Central memory CD8-positive, alpha-beta T cell (primary cell): ENCODE data around the gene FAM217B.

Experiments
- ATAC-seq: fragments of 150-1000 bp; cut with Tn5 transposase; replicated peaks from 2 replicates; pipeline ENCODE4 v1.10.0; 2022; ENCODE audit warnings: mild to moderate bottlenecking, moderate FRiP score, moderate number of reproducible peaks; ENCODE audit not compliant: poor library complexity, severe bottlenecking; ENCODE audit errors: extremely low read depth
- DNase-seq, 2 donors: peaks; one replicate each; pipeline ENCODE4 v3.0.0; 2021; ENCODE audit warnings: low spot score in 2 of 2
- H3K27ac Mint-ChIP-seq: one replicate; pipeline ENCODE4 v1.8.0; 2022; ENCODE audit warnings: low read depth, mild to moderate bottlenecking, moderate library complexity, mixed read lengths
- H3K27me3 Mint-ChIP-seq: one replicate; pipeline ENCODE4 v1.8.0; 2022; ENCODE audit warnings: mixed read lengths
- H3K36me3 Mint-ChIP-seq: one replicate; pipeline ENCODE4 v1.8.0; 2022; ENCODE audit warnings: mild to moderate bottlenecking, moderate library complexity, mixed read lengths; ENCODE audit not compliant: insufficient read depth
- H3K4me1 Mint-ChIP-seq: one replicate; pipeline ENCODE4 v1.8.0; 2022; ENCODE audit warnings: mixed read lengths
- H3K4me3 Mint-ChIP-seq: one replicate; pipeline ENCODE4 v1.8.0; 2022; ENCODE audit warnings: mild to moderate bottlenecking, moderate library complexity, mixed read lengths
- H3K9me3 Mint-ChIP-seq: one replicate; pipeline ENCODE4 v1.8.0; 2022; ENCODE audit warnings: mixed read lengths

Gene FAM217B, protein sequence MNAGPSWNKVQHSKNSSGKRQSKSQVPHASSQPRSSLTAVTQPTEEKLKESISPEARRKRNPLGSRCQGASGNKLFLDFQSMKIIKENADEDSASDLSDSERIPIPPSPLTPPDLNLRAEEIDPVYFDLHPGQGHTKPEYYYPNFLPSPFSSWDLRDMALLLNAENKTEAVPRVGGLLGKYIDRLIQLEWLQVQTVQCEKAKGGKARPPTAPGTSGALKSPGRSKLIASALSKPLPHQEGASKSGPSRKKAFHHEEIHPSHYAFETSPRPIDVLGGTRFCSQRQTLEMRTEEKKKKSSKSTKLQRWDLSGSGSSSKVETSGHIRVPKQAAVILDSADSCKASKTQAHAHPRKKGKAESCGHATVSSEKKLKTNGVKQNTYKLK

DNA sequence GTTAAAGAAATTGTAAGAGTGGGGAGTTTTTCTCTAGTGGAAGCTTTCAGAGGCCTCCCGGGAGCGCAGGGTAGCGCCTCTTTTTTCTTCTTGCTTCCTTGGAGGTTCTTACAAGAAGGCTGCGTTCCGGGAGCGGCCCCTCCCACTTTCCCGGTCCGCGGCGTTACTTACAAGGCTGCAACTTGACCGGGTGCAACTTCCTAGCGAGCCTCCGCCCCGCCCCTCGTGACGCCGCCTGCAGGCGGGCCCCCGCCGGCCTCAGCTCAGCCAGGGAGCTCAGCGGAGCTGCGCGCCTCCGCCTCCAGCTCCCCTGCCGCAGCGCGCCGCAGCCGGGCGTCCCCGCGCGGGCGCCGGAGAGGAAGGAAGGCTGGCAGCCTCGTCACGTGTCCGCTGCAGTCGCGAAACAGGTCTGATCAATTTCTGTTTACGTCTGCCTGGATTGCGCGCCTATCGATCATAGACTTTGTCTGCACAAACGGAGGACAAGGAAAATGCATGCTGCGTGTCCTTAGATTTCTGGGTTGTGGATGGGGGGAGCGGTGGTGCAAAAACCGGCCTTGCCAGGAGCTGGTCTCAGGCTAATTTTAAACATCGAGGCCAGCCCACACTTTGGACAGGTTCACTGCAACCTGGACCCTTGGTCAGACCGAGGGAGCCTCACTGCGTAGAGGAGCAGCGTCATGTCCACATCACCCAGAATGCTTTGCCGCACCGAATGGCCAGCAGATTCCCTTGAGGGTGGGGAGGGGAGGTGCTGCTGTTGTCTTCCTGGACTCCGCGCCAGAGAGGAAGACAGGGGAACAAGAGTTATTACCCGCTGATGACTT is at the start of gene FAM217B, which contains the start of gene PPP1R3D:
TSS of gene FAM217B (plus strand) at position 261 of the 827 bp plus-strand sequence. CDS start 3,555 bp downstream, outside the sequence.
TSS of gene PPP1R3D (minus strand) at position 177 of the 827 bp plus-strand sequence. CDS start 374 bp downstream, outside the sequence.
- ATAC-seq (peak; percentile 99), DNase-seq (peak; percentile 79 to 82)
- Mint-ChIP-seq H3K27ac (peak within 1 kb of the TSS; percentile 96), H3K4me1 (peaks cover 22% of the 10 kb centered on the region), H3K4me3 (peak within 1 kb of the TSS; percentile 98), H3K36me3 (peaks cover 24% of the 10 kb centered on the region), H3K9me3 (no peaks in the 10 kb centered on the region), H3K27me3 (no peaks in the 10 kb centered on the region)

DNA sequence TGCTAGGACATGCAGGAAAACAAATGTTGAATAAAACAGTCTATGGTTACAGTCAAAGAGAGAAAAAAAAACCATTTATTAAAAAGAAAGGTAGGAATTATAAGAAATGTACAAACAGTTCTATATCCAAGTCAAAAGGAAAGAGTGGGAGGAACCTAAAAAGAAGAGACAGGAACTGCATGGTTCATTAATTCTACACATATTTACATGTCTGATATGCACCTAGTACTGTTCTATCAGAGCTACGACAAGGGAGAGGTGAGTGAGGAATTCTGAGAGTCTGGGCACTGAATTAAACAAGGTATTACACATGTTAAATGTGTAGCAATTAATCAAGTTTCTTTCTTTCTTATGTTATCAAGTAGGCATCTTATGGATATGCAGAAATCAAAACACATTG is 48.6 kb upstream of the FAM217B start:
- ATAC-seq = no peak

DNA sequence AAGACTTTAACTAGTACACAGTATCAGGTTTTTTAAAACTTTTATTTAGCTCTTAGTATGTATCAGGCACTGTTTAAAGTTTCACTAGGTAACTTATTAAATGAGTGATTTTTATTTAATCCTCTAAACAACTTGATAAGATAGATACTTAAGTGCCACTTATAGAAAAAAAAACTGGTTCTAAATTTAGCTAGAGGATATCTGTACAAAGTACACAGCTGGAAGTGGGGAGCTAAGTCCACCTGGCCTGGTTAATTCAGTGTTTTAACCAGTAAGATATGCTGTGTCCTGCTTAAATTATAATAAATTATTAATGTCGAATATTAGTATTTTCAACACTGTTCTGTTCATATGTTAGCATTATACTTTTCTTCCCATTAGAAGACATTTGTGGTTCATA is 44.3 kb upstream of the FAM217B start:
- peaks cover 2% of the 10 kb centered on the region for H3K36me3 Mint-ChIP-seq
- no peak overlapping the region for H3K4me3 Mint-ChIP-seq
- H3K9me3 Mint-ChIP-seq = no peaks in the 10 kb centered on the region
- no peak overlapping the region for H3K27ac Mint-ChIP-seq
- ATAC-seq = no peak
- no peak for DNase-seq
- no peaks in the 10 kb centered on the region for H3K4me1 Mint-ChIP-seq
- H3K27me3 Mint-ChIP-seq = no peaks in the 10 kb centered on the region

More for the DNA sequence above, 48.6 kb upstream of the FAM217B start:
- no peak for DNase-seq
- peaks cover 2% of the 10 kb centered on the region for H3K36me3 Mint-ChIP-seq
- H3K9me3 Mint-ChIP-seq = no peaks in the 10 kb centered on the region
- no peak overlapping the region for H3K27ac Mint-ChIP-seq
- no peaks in the 10 kb centered on the region for H3K4me1 Mint-ChIP-seq
- H3K4me3 Mint-ChIP-seq = no peak overlapping the region
- H3K27me3 Mint-ChIP-seq = no peaks in the 10 kb centered on the region

DNA sequence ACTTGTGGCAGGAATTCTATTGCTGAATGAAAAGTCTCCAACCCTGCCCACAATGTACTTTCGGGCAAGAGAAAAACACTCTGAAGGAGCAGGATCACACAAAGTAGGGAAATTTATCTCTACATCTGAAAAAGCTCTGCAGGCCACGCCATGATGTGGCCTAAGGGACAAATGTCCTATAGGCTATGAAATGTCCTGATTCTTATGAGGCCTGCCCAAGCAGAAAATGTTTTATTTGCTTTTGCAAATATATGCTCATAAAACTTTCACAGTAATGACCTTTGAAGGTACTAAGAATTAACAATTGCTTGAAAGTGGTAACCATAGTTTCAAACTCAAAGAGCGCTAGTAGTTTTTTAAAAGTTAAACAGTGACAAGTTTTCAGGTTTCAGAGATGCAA is 37.7 kb upstream of the FAM217B start:
- no peaks in the 10 kb centered on the region for H3K9me3 Mint-ChIP-seq
- ATAC-seq (no peak), DNase-seq (no peak)
- no peaks in the 10 kb centered on the region for H3K36me3 Mint-ChIP-seq
- no peaks in the 10 kb centered on the region for H3K4me1 Mint-ChIP-seq
- H3K4me3 Mint-ChIP-seq = no peak overlapping the region
- no peak overlapping the region for H3K27ac Mint-ChIP-seq
- no peaks in the 10 kb centered on the region for H3K27me3 Mint-ChIP-seq

DNA sequence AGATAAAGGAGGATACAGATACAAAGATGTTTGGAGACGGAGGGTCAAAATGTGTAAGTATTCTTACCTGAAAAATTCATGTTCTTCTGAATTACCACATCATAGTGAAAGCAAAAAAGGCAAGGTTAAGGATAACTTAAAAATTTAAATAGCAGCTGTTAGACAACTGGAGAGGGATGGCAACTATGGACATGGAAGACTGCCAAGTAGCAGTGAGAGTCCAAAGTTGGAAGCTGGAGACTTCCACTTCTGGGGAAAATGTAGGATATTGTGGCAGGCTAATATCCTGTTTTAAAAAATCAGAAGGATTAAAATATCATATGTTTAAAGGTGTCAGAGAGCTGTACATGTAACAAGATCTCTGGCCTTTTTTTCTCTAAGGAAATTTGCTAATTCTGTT is 36.6 kb upstream of the FAM217B start:
- Mint-ChIP-seq H3K4me1 (no peaks in the 10 kb centered on the region), H3K27ac (no peak overlapping the region), H3K36me3 (no peaks in the 10 kb centered on the region), H3K27me3 (no peaks in the 10 kb centered on the region), H3K9me3 (no peaks in the 10 kb centered on the region), H3K4me3 (no peak overlapping the region)
- no peak for ATAC-seq
- DNase-seq = no peak

DNA sequence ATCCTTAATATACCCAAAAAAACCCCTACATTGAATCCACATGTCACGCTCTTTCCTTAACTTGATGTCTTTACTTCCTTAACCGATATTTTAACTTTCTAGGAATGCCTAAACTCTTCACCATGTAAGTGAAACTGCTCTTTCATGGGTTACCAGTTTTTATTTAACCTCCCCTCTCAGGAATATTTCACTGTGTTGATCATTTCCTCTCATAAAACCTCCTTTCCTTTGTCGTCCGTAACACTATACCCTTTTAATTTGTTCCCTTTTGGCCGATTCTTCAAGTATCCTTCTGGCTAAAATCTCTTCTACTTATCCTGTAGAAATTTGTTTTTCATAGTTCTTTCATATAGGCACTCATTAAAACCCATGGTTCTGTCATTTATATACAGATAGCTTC is 31.3 kb upstream of the FAM217B start:
- Mint-ChIP-seq H3K9me3 (no peaks in the 10 kb centered on the region), H3K4me1 (no peaks in the 10 kb centered on the region), H3K27ac (no peak overlapping the region), H3K4me3 (no peak overlapping the region), H3K36me3 (no peaks in the 10 kb centered on the region), H3K27me3 (no peaks in the 10 kb centered on the region)
- ATAC-seq (no peak), DNase-seq (no peak)

DNA sequence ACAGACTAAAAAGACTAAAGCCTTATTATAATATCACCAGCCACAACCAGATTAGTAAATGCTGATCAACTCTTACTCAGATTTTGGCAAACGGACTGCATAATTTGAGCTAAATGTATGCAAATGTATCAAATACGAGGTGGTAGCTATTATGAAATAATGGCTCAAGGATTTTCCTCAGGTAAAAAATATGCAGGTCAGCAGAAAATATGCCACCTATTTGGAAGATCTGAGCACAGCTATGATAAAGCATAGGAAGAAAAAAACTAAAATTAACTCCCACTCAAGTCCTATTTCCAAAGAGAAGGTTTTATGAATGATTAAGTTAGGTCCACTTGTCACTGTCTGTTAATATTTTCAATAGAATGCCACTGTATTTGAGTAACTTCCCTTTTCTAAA is 29.1 kb upstream of the FAM217B start:
- no peaks in the 10 kb centered on the region for H3K27me3 Mint-ChIP-seq
- H3K4me3 Mint-ChIP-seq = no peak overlapping the region
- no peak for DNase-seq
- H3K4me1 Mint-ChIP-seq = no peaks in the 10 kb centered on the region
- ATAC-seq = no peak
- H3K36me3 Mint-ChIP-seq = peaks cover 2% of the 10 kb centered on the region
- no peaks in the 10 kb centered on the region for H3K9me3 Mint-ChIP-seq
- H3K27ac Mint-ChIP-seq = no peak overlapping the region

DNA sequence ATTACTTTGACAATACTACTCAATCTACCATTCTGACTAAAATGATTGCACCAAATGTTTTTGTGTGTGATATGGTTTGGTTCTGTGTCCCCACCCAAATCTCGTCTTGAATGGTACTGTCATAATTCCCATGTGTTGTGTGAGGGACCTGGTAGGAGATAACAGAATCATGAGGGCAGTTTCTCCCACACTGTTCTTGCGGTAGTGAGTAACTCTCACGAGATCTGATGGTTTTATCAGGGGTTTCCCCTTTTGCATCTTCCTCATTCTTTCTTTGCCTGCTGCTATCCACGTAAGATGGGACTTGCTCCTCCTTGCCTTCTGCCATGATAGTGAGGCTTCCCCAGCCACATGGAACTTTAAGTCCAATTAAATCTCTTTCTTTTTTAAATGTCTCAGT is 27.6 kb upstream of the FAM217B start:
- no peak overlapping the region for H3K27ac Mint-ChIP-seq
- peaks cover 4% of the 10 kb centered on the region for H3K36me3 Mint-ChIP-seq
- H3K27me3 Mint-ChIP-seq = no peaks in the 10 kb centered on the region
- no peak for ATAC-seq
- no peaks in the 10 kb centered on the region for H3K9me3 Mint-ChIP-seq
- no peak overlapping the region for H3K4me3 Mint-ChIP-seq
- DNase-seq = no peak
- no peaks in the 10 kb centered on the region for H3K4me1 Mint-ChIP-seq

DNA sequence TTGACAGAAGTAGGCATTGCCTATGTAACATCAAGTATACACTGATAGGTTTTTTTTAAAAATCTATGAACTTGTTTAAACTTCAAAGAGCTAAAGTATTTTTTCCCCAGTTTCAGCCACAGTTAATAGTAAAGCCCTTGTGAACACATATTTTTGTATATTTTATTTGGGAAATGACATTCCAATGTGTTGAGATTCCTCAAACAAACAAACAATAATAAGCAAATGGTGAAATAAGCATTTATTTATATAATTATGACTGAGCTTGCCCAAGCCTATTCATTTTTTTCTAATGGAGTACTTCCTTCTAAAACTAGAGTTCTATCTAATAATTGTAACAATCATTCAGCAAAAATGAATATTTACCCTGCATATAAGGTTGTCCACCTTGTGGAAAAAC is 19.2 kb upstream of the FAM217B start:
- Mint-ChIP-seq H3K36me3 (peaks cover 1% of the 10 kb centered on the region), H3K4me3 (no peak overlapping the region), H3K9me3 (no peaks in the 10 kb centered on the region), H3K27ac (no peak overlapping the region), H3K27me3 (no peaks in the 10 kb centered on the region), H3K4me1 (no peaks in the 10 kb centered on the region)
- ATAC-seq (no peak), DNase-seq (no peak)

DNA sequence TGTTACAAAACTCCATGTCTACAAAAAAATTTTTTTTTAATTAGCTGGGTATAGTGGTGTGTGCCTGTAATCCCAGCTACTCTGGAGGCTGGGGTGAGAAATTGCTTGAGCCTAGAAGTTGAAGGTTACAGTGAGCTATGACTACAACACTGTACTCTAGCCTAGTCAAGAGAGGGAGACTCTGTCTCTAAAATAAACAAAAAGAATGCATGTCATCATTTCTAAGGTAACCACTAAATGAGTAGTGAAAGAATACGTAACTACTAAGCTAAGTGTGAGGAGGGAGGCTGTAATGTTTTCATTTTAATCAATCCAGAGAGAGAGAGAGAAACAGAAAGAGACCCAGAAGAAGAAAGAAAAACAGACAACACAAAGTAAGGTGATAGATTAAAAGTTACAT is 16.7 kb upstream of the FAM217B start:
- Mint-ChIP-seq H3K36me3 (no peaks in the 10 kb centered on the region), H3K27ac (no peak overlapping the region), H3K4me1 (no peaks in the 10 kb centered on the region), H3K27me3 (no peaks in the 10 kb centered on the region), H3K9me3 (no peaks in the 10 kb centered on the region), H3K4me3 (no peak overlapping the region)
- DNase-seq = no peak
- no peak for ATAC-seq

DNA sequence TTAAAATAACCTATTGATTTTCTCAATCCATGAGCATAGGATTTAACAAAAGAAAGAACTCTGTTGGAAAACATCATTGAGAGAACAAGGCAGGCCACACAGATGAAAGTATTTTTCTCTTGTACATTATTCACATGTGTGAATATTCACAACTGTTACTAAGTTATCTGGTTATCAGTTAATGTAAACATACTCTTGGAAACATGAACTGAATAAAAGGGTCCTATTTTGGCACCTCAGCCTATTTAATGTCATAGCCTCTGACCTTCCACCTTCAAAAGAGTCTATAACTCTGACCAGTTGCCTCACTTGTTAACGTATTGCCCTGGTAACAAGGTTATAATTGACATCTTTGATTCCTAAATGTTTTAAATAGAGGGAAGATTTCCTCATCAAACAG is 14.8 kb upstream of the FAM217B start:
- ATAC-seq (no peak), DNase-seq (no peak)
- Mint-ChIP-seq H3K27me3 (no peaks in the 10 kb centered on the region), H3K36me3 (no peaks in the 10 kb centered on the region), H3K4me3 (no peak overlapping the region), H3K27ac (no peak overlapping the region), H3K9me3 (no peaks in the 10 kb centered on the region), H3K4me1 (no peaks in the 10 kb centered on the region)

DNA sequence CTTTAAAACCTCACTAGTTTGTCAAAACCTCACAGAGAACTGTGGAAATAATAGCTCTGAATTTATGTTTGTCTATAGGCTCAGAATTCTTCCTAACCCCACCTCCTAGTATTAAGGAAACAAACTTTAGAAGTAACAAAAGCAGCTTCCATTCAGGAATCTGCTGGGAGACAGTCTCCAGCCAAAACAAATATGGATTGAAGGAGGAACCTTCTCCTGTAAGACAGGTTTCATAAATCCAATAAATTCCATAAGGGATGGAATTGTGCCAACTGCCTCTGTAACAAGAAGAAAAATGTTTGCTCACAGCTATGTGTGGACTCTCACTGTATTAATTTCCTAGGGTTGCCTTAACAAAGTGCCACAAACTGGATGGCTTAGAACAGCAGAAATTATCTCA is 14.3 kb upstream of the FAM217B start:
- Mint-ChIP-seq H3K9me3 (no peaks in the 10 kb centered on the region), H3K27ac (no peak overlapping the region), H3K4me1 (no peaks in the 10 kb centered on the region), H3K36me3 (no peaks in the 10 kb centered on the region), H3K4me3 (no peak overlapping the region), H3K27me3 (no peaks in the 10 kb centered on the region)
- DNase-seq = no peak
- no peak for ATAC-seq
